HepG2 (cell line): ENCODE data around the gene LTB4R2. TPM values are rescaled to one million over a fixed set of nuclear protein-coding genes. Genes with fewer than 3 reads are reported as not detected.
A peak's percentile ranks its signal among the peaks of the same experiment; 100 is the strongest.

Experiments used
- HNF1B ChIP-seq: sonication (generic); formaldehyde crosslinking; IDR thresholded peaks from 2 replicates; pipeline ENCODE4 v1.5.1; 2020; ENCODE audit warnings: mild to moderate bottlenecking, moderate library complexity, missing genetic modification reagents
- SSRP1 ChIP-seq: IDR thresholded peaks from 2 replicates; pipeline ENCODE4 v1.6.1; 2016; ENCODE audit warnings: control low read depth
- SYNCRIP ChIP-seq: fragments of 200-400 bp; formaldehyde crosslinking; IDR thresholded peaks from 2 replicates; pipeline ENCODE4 v1.6.1; 2018; ENCODE audit warnings: mild to moderate bottlenecking, low read depth, low read length; ENCODE audit not compliant: insufficient read depth
- ZBTB21 ChIP-seq: sonication (generic); formaldehyde crosslinking; IDR thresholded peaks from 2 replicates; pipeline ENCODE4 v1.4.0; 2020; ENCODE audit warnings: missing genetic modification reagents
- ZNF546 ChIP-seq: sonication (generic); formaldehyde crosslinking; conservative IDR thresholded peaks from 2 replicates; pipeline ENCODE4 v1.8.1; 2023; ENCODE audit warnings: mild to moderate bottlenecking, missing genetic modification reagents
- ZNF547 ChIP-seq: sonication (generic); formaldehyde crosslinking; IDR thresholded peaks from 2 replicates; pipeline ENCODE4 v1.5.1; 2020; ENCODE audit warnings: mild to moderate bottlenecking, missing genetic modification reagents
- ZNF616 ChIP-seq: sonication (generic); formaldehyde crosslinking; IDR thresholded peaks from 2 replicates; pipeline ENCODE4 v1.5.0; 2020; ENCODE audit warnings: low read depth, mild to moderate bottlenecking, missing genetic modification reagents
- ZNF646 ChIP-seq: sonication (generic); formaldehyde crosslinking; IDR thresholded peaks from 2 replicates; pipeline ENCODE4 v1.9.0; 2021; ENCODE audit warnings: mild to moderate bottlenecking, missing genetic modification reagents
- ZNF687 ChIP-seq: sonication (generic); formaldehyde crosslinking; IDR thresholded peaks from 2 replicates; pipeline ENCODE4 v1.5.1; 2020; ENCODE audit warnings: mild to moderate bottlenecking, missing genetic modification reagents, moderate library complexity
- ZNF746 ChIP-seq: sonication (generic); formaldehyde crosslinking; IDR thresholded peaks from 2 replicates; pipeline ENCODE4 v1.8.0; 2022; ENCODE audit warnings: mild to moderate bottlenecking, missing genetic modification reagents
- ZNF749 ChIP-seq: sonication (generic); formaldehyde crosslinking; IDR thresholded peaks from 2 replicates; pipeline ENCODE4 v1.8.0; 2022; ENCODE audit warnings: mild to moderate bottlenecking, missing genetic modification reagents, moderate library complexity, borderline replicate concordance
- ZNF775 ChIP-seq: sonication (generic); formaldehyde crosslinking; IDR thresholded peaks from 2 replicates; pipeline ENCODE4 v1.4.0; 2020; ENCODE audit warnings: missing genetic modification reagents, mild to moderate bottlenecking, moderate library complexity, borderline replicate concordance
- ZNF800 ChIP-seq: sonication (generic); formaldehyde crosslinking; IDR thresholded peaks from 2 replicates; pipeline ENCODE4 v1.4.0; 2020; ENCODE audit warnings: missing genetic modification reagents
- ZNF850 ChIP-seq: sonication (generic); formaldehyde crosslinking; conservative IDR thresholded peaks from 2 replicates; pipeline ENCODE4 v1.9.0; 2021; ENCODE audit warnings: mild to moderate bottlenecking, missing genetic modification reagents
- polyA plus RNA-seq, 8 experiments: library from polyadenylated mRNA; depleted of rRNA in 3 of 8; stranded (reverse) in 7 of 8; unstranded in 1 of 8; fragments of >200 nt; fragmentation: Illumina TruSeq in 4 of 8; extraction: Trizol in 4 of 8; gene quantifications; 2 replicates each; pipeline versions ENCODE4 v1.2.1 to v1.2.3, GENCODE V29; 2011 to 2016; ENCODE audit warnings: low read depth in 4 of 8, missing spikeins in 1 of 8, mixed read lengths in 1 of 8; ENCODE audit not compliant: insufficient read depth in 1 of 8
- total RNA-seq, 5 experiments: library from RNA; depleted of rRNA; stranded (reverse); fragments of >200 nt; fragmentation: Illumina TruSeq; extraction: Trizol; gene quantifications; 2 replicates each; pipeline ENCODE4 v1.2.3, GENCODE V29; 2016; ENCODE audit warnings: low read depth in 1 of 5

The LTB4R2 gene
- total and polyA plus RNA-seq, 2 of the 13 experiments (the other 11 are each of a cell fraction or from before 2014, with no cell fraction given), result 3.9 to 6.9 TPM

GRCh38 chr14:24315807-24316596, 6.1 kb downstream of the LTB4R2 start (continued):
- TF ChIP-seq ZNF687 (CRISPR knock-in tag) (peak; percentile 100), ZNF850 (CRISPR knock-in tag) (no peak), HNF1B (peak; percentile 77), SSRP1 (peak; percentile 77), ZNF746 (peak; percentile 90; the same call in 1 of the 2 replicates), ZBTB21 (peak; percentile 64; the same call in 1 of the 2 replicates), ZNF800 (CRISPR knock-in tag) (peak; percentile 99), ZNF749 (CRISPR knock-in tag) (peak; percentile 98; the same call in 1 of the 2 replicates), ZNF646 (CRISPR knock-in tag) (no peak), ZNF616 (CRISPR knock-in tag) (peak; percentile 98), ZNF546 (CRISPR knock-in tag) (peak; percentile 100), ZNF547 (peak; percentile 100), SYNCRIP (no peak), ZNF775 (no peak)
